G401 (cell line): Measurements from ENCODE around the gene CDRT15L2. TPM values are rescaled to one million over a fixed set of nuclear protein-coding genes. Genes with fewer than 3 reads are reported as not detected.
"Not testable (repeated sequence)": the region's sequence is repeated elsewhere in the genome, so short reads cannot be mapped to it uniquely, and the experiment has no call there.

ENCODE experiments used
- DNase-seq: peaks from one replicate; pipeline ENCODE4 v3.0.0-alpha.2; 2015; ENCODE audit warnings: low spot score
- in situ Hi-C: cut with HindIII; loops from 2 replicates; pipeline ENCODE4 v1.10.0; 2016; ENCODE audit warnings: low sequenced_read_pairs, mixed read lengths
- total RNA-seq: library from RNA; depleted of rRNA; stranded (reverse); fragments of >200 nt; shearing (Covaris generic); gene quantifications from 2 replicates; pipeline ENCODE4 v1.2.3, GENCODE V29; 2014; rRNA removed

CDRT15L2 gene
- not detected in 2 replicates for total RNA-seq

DNA sequence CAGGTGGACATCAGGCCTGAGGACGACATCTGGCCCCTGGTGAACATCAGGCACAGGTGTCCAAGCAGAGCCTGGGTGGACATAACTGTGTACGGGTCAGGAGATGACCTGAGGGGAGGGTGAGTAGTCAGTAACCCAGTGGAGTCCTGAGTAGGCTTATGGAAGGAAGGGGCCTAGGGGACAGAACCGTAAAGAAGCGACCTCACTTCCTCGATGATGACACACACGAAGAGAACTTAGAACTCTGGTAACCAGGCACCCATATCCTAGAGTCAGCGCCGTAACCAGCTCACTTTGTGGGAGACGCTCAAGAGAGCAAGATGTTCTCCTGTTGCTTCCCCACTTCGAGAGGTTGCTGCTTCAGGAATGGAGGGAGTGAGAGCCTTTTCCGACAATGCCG lies at the start of gene CDRT15L2:
Gene CDRT15L2, plus strand, starts transcription at position 301 of the 400 bp plus-strand sequence. Its CDS starts 20 bp downstream, at position 321.
- in situ Hi-C loops, DNase-seq: not testable (repeated sequence)

DNA sequence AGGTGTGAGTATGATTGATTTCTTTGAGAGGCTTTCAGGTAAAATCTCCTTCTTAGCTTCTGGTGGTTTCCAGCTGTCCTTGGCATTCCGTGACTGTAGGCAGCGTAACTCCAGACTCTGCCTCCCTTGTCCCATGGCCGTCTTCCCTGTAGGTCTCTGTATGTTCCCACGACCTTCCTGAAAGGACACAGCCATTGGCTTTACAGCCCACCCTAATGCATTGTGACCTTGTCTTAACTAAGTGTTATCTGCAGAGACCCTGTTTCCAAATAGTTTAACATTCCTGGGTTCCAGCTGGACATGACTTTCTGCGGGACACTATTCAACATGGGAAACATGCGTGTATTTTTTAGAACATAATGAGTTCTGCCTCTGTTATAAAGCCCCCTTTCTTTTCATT lies 49.4 kb upstream of the CDRT15L2 start:
- in situ Hi-C loops, result not testable (repeated sequence)

DNA sequence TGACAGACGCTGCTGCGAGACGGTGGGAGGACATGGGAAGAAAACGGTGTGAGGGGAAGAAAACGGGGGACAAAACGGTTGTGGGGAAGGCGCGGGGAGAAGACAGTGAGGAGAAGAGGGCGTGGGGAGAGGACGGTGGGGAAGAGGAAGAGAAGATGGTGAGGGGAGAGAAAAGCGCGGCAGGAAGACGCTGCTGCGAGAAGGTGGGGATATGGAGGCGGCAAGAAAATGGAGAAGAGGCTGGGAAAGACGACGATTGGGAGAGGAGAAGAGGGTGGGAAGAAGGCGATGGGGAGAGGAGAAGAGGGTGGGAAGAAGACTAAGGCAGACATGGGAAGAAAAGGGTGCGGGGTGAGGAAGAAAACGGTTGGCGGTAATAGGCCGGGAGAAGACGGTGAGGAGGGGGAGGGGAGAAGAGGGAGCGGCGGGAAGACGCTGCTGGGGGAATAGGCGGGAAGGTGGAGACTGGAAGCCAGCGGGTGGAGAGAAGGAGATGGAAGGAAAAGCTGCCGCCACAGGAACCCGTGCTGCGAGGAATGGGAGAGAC lies 46.9 kb upstream of the CDRT15L2 start:
- peak; percentile 40 for DNase-seq
- in situ Hi-C loops, result not testable (repeated sequence)

More for the DNA sequence above, 49.4 kb upstream of the CDRT15L2 start:
- not testable (repeated sequence) for DNase-seq

DNA sequence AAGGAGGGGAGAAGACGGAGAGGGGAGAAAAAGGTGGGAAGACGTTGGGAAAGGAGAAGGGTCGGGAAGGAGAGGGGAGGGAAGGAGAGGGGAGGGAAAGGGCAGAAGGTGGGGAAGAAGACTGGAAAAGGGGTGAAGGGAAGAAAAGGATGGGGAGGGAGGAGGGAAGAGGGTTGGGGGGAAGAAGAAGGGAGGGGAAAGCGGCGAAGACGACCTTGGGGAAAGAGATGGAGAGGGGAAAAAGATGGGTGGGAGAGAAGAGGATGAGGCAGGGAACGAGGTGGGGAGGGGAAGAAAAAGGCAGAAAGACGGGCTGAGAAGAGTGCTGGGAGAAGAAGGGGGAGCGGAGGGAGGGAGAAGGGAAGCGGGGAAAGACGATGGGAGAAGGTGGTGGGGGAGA lies 46.3 kb upstream of the CDRT15L2 start:
- peak; percentile 30 for DNase-seq
- in situ Hi-C loops, result not testable (repeated sequence)

DNA sequence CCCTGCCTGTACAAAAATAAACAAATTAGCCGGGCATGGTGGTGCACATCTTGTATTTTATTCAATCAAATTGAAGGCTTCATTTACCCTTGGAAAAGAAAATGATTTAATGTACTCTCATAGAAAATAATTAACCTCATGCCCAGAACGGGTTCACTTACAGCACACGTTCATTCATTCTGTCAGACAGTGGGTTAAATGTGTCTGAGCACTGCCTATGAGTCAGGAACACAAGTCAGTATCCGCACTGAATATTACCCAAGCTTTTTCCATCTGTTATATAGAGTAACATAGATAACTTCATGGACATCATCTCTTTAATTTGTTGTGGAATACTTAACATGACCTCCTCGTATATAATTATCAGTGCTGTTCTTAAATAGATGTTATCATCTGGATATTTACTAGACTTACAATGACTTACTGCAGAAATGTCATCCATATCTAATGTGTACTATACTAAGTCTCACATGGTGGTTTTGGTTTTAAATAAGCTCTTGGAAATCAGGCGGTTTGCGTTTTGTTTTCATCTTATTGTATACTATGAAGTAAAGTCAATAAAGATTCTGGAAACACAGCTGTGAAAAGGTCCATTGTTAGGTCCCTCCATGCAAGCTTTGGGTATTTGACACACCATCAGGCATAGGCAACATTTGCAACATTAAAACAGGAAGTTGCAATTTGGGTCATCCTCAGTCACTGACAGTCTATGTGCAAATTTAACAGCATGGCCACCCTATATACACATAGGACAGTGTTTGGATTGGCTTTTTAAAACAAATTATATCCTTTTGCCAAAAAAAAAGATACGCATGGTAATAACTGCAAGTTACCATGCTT lies 44.6 kb upstream of the CDRT15L2 start:
- peak; percentile 35 for DNase-seq
- in situ Hi-C loops, result not testable (repeated sequence)

DNA sequence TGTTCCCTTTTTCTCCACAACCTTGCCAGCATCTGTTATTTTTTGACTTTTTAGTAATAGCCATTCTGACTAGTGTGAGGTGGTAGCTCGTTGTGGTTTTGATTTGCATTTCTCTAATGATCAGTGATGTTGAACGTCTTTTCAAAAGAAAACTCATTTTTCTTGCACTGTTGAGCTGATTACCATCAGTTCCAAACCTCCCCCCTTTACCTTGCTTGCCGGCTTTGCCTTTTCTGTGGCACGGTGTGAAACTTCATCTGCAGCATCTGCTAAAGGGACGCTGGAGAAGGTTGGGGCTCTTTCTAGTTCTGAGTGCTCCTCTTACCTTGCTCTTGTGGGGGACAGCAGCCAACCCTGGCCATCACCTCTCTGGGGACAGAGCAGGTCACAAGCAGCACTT lies 39.1 kb upstream of the CDRT15L2 start:
- DNase-seq, in situ Hi-C loops: not testable (repeated sequence)

DNA sequence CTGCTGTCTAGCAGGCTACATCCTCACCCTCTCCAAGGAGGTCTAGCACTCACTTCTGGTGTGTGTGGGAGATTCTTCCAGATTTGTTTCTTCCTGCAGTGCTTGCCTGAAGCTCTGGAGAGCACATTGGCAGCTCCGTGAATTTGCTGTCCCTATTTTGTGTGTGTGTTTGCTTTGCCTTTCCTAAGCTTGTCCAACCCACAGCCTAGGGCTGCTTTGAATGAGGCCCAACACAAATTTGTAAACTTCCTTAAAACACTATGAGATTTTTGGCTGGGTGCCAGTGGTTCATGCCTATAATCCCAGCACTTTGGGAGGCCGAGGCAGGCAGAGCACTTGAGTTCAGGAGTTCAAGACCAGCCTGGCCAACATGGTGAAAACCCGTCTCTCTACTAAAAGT lies 38.7 kb upstream of the CDRT15L2 start:
- DNase-seq, in situ Hi-C loops: not testable (repeated sequence)

DNA sequence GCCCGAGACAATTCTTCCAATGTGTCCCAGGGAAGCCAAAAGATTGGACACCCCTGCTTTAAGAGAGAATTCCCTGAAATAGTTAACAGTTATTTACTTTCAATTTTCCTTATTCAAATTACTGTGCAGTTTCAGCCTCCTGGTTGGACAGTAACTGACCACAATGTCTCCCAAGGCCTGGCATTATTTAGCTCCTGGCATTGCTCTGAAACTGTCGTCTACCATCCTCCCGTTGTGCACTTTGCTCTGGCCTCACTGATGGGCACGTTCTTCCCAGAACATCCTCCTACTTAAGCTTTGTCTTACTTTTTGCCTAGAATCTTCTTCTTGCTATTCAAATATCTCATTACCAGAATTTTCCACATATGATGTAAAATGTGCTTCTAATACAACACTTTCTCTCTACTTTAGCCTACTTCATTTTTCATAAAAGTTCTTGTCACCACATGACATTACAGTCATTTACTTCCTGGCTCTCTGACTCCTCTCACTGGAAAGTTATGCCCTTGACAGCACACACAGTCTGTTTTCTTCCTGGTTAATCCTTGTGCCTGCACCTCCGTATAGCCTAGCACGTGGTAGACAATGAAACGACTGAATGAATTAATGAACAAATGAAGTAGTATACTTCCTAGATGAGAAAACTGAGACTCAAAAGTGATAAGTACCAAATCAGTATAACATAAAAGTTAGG lies 37.5 kb upstream of the CDRT15L2 start:
- DNase-seq, in situ Hi-C loops: not testable (repeated sequence)

DNA sequence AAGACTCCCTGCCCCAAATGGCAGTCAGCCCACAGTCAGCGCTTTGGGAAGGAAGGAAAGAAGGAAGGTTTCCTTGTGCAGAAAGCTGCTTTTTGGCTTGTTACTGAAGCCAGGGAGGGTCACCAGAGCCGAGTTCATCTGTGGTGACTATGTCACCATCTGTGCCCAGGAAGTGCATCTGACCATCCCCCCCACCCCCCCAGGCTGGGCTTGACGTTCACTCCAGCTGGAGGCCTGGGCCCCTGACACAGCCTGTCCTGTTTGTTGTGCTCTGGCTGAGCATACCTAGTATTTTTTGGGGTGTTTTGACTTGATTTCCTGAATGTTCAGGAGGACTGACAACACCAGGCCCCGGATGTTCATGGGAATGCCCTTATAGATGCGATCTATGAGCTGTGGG lies 31.6 kb upstream of the CDRT15L2 start:
- in situ Hi-C loops, result not testable (repeated sequence)
- DNase-seq, result peak; percentile 62

DNA sequence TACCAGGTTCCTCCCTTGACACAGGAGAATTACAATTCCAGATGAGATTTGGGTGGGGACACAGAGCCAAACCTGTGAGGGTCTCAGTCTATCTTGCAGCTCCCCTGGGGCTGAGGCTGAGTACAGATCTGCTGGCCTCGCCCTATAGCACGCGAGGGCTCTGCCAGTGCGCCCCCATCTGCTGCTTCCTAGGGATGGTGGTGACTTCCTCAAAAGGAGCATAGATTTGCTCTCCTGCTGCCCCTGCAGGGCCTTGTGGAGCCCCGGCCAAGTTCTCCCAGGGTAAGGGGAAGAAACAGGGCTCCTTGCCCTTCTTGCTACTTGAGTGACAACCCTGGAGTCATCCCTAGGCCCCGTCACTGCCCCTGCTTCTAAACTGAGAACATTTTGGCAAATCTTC lies 26.6 kb upstream of the CDRT15L2 start:
- DNase-seq, in situ Hi-C loops: not testable (repeated sequence)

DNA sequence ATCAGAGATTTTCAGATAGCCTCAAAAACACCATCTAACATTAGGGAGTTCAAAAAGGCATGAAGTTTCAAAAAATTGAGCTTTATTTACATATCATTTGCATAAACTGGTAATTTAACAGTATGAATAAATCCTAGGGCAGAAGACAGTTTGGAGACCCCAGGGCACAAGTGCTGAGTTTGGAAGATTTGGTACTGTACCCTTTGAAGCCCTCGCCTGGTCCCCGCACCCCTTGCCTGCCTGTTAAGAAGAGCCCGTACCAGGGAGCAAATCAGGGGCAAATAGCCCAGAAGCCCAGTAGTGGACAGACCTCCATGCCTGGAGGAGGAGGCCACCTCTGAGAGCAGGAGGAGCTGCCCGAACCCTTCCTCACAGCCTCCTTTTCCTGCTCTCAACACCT lies 24.8 kb upstream of the CDRT15L2 start:
- in situ Hi-C loops, result not testable (repeated sequence)

DNA sequence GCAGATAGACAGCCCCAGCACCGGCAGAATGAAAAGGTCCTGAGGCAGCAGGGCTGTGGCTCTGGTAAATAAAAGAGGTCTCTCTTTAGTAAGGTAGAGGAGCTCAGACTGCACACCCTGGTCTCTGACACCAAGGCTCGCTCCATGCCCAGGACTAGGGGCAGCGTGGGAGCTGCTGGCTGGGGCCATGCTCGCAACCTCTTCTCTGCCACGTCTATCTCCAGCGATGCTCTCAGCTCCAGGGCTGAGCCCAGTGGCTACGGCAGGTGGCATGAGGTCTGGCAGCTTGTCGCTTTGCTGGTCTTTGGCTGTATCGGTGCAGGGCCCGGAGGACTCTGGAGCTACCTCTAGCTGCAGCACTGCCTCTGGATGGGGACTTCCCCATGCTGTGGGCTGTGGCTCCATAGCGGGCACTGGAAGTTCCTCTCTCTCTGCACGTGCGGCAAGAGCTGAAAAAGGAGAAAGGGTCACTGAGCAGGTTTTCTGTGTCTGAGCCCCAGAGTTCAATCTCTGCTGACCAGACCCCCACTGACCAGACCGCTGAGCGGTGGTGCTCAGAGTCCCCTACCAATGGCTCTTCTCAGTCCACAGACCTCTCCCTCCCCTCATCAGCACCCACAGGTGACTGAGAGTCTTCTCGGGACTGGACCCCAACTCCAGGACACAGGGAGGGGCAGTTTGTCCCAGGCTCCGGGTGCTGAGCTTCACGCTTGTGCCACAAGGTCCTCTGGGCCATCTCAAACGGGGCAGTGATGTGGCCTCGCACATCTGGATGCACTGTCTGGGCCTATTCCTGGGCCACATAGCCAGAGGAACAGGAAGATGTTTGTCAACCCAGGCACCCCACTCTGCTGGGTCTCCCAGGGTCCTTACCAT lies 24.2 kb upstream of the CDRT15L2 start:
- in situ Hi-C loops, DNase-seq: not testable (repeated sequence)

More for the DNA sequence above, 24.8 kb upstream of the CDRT15L2 start:
- DNase-seq, result not testable (repeated sequence)

DNA sequence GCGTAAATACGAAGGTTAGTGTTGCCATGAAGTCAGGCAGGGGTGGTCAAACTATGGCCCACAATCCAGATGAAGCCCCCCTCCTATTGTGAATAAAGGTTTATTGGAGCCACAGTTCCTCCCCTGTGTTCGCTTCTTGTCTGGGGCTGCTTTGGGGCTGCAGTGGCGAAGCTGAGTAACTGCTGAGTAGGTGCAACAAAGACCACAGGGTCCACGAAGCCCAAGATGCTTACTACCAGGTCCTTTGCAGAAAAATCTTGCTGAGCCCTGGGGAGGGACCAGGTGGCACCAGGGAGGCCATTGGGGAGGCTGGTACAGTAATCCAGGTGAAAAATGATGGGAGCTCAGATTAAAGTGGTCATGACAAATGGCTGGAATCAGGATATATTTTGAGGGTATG lies 21.4 kb upstream of the CDRT15L2 start:
- DNase-seq, in situ Hi-C loops: not testable (repeated sequence)

DNA sequence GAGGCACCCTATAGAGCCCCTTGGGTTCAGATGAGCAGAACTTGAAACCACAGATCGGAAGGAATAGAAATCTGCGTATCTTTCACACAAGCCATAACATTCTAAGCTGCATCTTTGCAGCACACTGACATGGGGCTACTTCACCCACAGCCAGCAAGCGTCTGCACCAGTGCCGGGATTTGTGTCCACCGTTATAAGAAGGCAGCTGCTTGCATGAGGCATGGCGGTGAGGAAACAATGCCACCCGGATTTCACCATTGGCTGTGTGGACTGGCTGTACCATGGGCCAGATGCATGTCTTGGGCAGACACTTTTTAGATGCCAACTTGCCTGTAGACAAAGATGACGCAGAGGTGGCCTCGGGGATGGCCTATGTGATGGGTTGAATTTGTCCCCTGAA lies 20.5 kb upstream of the CDRT15L2 start:
- DNase-seq, in situ Hi-C loops: not testable (repeated sequence)

DNA sequence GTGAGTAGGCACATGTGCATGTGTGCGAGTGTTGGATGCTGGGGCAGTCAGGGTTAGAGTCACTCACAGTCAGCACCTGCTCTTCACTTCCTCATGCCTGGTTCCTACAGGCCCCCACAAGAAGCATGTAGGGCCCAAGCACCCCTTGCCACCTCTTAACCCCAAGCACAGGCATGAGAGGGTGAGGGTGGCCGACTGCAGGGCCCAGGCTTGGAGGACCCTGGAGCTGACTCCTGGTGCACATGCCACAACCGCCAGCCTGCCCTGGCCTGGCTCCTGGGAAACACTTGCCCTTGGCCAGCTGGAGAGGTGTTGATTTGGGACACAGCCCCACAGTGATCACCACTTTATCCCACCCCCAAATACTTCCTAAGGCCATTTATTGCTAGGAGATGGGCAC lies 16.9 kb upstream of the CDRT15L2 start:
- in situ Hi-C loops, result no loop called here
- DNase-seq, result no peak

DNA sequence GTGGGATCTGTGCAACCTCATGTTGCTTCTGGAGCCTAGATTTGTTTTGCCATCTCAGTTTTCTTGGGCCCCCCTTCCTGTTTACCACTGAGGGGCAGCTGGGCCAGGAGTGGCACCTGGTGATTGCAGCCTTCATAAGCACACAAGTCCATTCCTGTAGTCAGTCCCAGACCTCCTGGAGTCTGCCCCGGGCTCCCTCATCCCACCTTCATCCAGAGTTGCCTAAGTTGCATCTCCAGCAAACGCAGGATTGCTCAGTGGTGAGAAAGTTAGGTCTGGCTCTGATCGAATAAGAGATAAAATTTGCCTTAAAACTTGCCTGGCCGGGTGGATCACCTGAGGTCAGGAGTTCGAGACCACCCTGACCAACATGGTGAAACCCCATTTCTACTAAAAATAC lies 14.3 kb upstream of the CDRT15L2 start:
- DNase-seq, in situ Hi-C loops: not testable (repeated sequence)

DNA sequence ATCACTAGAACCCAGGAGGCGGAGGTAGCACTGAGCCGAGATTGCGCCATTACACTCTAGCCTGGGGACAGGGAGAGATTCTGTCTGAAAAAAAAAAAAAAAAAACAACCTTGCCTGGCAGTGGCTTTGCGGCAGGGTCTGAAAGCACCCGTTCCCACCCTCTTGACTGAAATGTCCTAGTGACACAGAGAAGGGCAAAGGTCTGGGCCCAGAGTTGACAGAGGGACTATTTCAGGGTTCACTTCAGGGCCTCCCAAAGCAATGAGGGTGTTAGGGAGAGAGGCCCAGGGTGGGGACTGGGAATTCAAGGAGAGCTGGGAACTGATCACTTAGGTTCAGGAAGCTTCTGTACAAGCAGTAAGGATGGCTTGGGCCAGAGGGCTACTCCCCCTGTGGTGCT lies 13.8 kb upstream of the CDRT15L2 start:
- DNase-seq, result no peak
- in situ Hi-C loops, result no loop called here

DNA sequence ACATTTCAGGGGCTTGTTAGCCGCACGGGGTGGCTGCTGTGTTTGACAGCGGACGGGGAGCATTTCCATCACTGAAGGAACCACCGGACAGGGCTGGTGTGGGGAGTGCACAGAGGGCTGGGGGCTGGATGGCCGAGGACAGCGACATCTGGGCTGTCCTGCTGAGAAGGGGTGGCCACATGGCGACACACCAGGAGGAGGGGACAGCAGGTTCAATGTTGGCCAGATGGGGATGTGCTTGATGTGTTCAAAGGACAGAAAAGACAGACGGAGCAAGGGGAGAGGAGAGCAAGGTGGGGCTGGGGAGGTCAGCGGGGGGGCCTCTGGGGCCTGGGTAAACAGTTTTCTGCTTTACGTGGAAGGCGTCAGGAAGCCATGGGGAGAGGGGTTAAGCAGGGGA lies 12.8 kb upstream of the CDRT15L2 start:
- in situ Hi-C loops, DNase-seq: not testable (repeated sequence)

DNA sequence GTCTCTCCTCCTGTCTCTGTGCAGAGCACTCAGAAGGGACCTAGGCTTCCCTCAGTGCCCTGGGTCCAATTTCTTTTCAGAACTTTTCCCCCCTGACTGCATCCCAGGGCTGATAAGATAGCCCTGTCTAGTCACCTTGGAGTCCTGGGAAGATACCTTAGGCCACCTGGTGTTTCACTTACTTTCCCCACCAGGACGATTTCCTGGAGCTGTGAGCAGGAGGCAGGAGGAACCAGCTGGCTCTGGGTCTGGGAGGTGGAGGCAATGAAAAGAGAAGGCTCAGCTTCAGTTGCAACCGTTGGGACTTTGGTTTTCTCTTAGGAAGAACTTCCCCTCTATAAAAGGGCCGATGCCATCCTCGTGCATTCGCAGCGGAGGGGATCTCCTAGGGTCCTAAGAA lies 12.1 kb upstream of the CDRT15L2 start:
- DNase-seq, in situ Hi-C loops: not testable (repeated sequence)
